Ishikawa (cell line): Measurements from ENCODE around the gene RAF1.

Source experiments
- CEBPB ChIP-seq: IDR thresholded peaks from 2 replicates; pipeline ENCODE4 v1.6.1; 2012
- CREB1 ChIP-seq: IDR thresholded peaks from 2 replicates; pipeline ENCODE4 v1.6.1; 2012; ENCODE audit warnings: low read depth
- EGR1 ChIP-seq: IDR thresholded peaks from 2 replicates; pipeline ENCODE4 v1.6.1; 2012
- EP300 ChIP-seq: IDR thresholded peaks from 2 replicates; pipeline ENCODE4 v1.6.1; 2012; ENCODE audit warnings: borderline replicate concordance
- FOXM1 ChIP-seq: IDR thresholded peaks from 2 replicates; pipeline ENCODE4 v1.6.1; 2012; ENCODE audit warnings: low read depth, borderline replicate concordance
- MAX ChIP-seq: IDR thresholded peaks from 2 replicates; pipeline ENCODE4 v1.6.1; 2012
- NFIC ChIP-seq: IDR thresholded peaks from 2 replicates; pipeline ENCODE4 v1.6.1; 2012
- RAD21 ChIP-seq: IDR thresholded peaks from 2 replicates; pipeline ENCODE4 v1.6.1; 2012; ENCODE audit warnings: low read depth
- REST ChIP-seq: IDR thresholded peaks from 2 replicates; pipeline ENCODE4 v1.6.1; 2012; ENCODE audit warnings: low read depth, mild to moderate bottlenecking
- TAF1 ChIP-seq: IDR thresholded peaks from 2 replicates; pipeline ENCODE4 v1.6.1; 2012; ENCODE audit warnings: low read depth, mild to moderate bottlenecking
- TCF12 ChIP-seq: IDR thresholded peaks from 2 replicates; pipeline ENCODE4 v1.6.1; 2012; ENCODE audit warnings: low read depth
- TEAD4 ChIP-seq: IDR thresholded peaks from 2 replicates; pipeline ENCODE4 v1.6.1; 2012
- YY1 ChIP-seq: IDR thresholded peaks from 2 replicates; pipeline ENCODE4 v1.6.1; 2012; ENCODE audit warnings: low read depth
- ZBTB7A ChIP-seq: IDR thresholded peaks from 2 replicates; pipeline ENCODE4 v1.6.1; 2012; ENCODE audit warnings: low read depth
- TF ChIP-seq, protein P1 (sequence below): IDR thresholded peaks from 2 replicates; pipeline ENCODE4 v1.6.1; 2012

Gene RAF1

DNA sequence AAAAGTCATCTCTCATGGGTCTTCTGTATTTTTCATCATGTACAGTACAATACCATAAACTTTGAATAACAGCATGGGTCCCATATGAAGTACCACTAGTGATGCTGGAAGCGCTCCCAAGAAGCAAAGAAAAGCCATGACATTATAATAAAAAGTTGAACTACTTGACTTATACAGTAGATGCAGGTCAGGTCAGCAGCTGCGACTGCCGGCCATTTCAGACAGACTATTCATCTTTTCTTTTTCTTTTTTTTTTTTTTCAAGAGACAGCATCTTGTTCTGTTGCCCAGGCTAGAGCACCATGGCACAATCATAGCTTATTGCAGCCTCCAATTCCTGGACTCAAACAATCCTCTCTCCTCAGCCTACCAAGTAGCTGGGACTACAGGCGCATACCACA is 10.2 kb downstream of the RAF1 start:
- TF ChIP-seq MAX (no peak), TAF1 (no peak), REST (no peak), CREB1 (no peak), FOXM1 (no peak), RAD21 (no peak), ZBTB7A (no peak), YY1 (no peak), TCF12 (no peak), TEAD4 (no peak), EGR1 (no peak), NFIC (no peak)

GRCh38 chr3:12648384-12648959 is 15.4 kb downstream of the RAF1 start:
- no peak for TF ChIP-seq EGR1
- TF ChIP-seq YY1, result no peak
- TF ChIP-seq EP300, result no peak
- TF ChIP-seq, protein P1, sequence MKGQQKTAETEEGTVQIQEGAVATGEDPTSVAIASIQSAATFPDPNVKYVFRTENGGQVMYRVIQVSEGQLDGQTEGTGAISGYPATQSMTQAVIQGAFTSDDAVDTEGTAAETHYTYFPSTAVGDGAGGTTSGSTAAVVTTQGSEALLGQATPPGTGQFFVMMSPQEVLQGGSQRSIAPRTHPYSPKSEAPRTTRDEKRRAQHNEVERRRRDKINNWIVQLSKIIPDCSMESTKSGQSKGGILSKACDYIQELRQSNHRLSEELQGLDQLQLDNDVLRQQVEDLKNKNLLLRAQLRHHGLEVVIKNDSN, result no peak
- no peak for TF ChIP-seq REST
- no peak for TF ChIP-seq MAX
- no peak for TF ChIP-seq RAD21
- TF ChIP-seq TEAD4, result no peak
- TF ChIP-seq TAF1, result no peak
- TF ChIP-seq CREB1, result no peak
- TF ChIP-seq FOXM1, result no peak
- TF ChIP-seq ZBTB7A, result no peak
- no peak for TF ChIP-seq NFIC
- TF ChIP-seq CEBPB, result no peak
- no peak for TF ChIP-seq TCF12

- TF ChIP-seq CREB1, result no peak
- TF ChIP-seq ZBTB7A, result no peak
- no peak for TF ChIP-seq TAF1
- no peak for TF ChIP-seq EP300
- TF ChIP-seq, protein P1, result no peak
- no peak for TF ChIP-seq TEAD4
- TF ChIP-seq RAD21, result no peak
- no peak for TF ChIP-seq MAX
- no peak for TF ChIP-seq CEBPB
- TF ChIP-seq NFIC, result no peak
- TF ChIP-seq FOXM1, result no peak
- no peak for TF ChIP-seq YY1
- TF ChIP-seq TCF12, result no peak
- no peak for TF ChIP-seq REST
- TF ChIP-seq EGR1, result no peak
Observed at GRCh38 chr3:12644331-12644937, 19.5 kb downstream of the RAF1 start.

DNA sequence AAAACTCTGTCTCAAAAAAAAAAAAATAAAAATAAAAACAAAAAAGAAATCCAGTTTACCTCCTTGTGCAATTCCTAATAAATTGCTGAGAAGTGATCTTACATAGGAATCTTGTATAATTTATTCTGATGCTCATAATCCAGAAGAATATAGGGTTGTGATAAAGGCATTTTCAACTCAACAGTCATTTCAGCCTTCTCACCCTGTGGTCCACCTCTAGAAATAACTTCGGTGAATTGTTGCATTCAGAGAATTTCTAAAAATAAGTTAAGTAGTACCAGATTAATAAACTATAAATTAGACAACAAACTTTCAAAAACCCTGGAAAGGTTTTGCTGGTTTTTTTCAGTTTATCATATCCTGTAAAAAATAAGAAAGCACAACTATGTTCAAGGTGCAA is 20.2 kb downstream of the RAF1 start:
- TF ChIP-seq REST (no peak), CREB1 (no peak), TEAD4 (no peak), CEBPB (no peak), EP300 (no peak), NFIC (no peak), TAF1 (no peak), TCF12 (no peak), RAD21 (no peak), EGR1 (no peak), FOXM1 (no peak), YY1 (no peak), MAX (no peak)
- TF ChIP-seq, protein P1, result no peak
